ENCODE measurements around the gene HADHA. TPM values are rescaled to one million over a fixed set of nuclear protein-coding genes. Genes with fewer than 3 reads are reported as not detected.

HADHA gene
- total RNA-seq, 1 donor from 2014 or later = 139 TPM

- no peak for TF ChIP-seq EZH2 (IDR thresholded peaks at IDR 0.05; ENCODE audit: insufficient read depth, low read length)
- no peak for TF ChIP-seq CTCF (IDR thresholded peaks at IDR 0.05; ENCODE audit: insufficient read depth, low read depth, low read length)
- Mint-ChIP-seq H3K27ac (ENCODE audit: unreplicated experiment) (no peak overlapping the region), H3K27me3 (ENCODE audit: low read depth, unreplicated experiment) (peaks cover 47% of the 10 kb centered on the region), H3K9me3 (ENCODE audit: unreplicated experiment) (peaks cover 5% of the 10 kb centered on the region), H3K36me3 (ENCODE audit: low read depth, unreplicated experiment) (no peaks in the 10 kb centered on the region), H3K4me3 (ENCODE audit: unreplicated experiment) (peak overlapping the region; percentile 40), H3K4me1 (ENCODE audit: low read depth, unreplicated experiment) (peaks cover 4% of the 10 kb centered on the region)
- Histone ChIP-seq H2AFZ (ENCODE audit: low read depth, low read length) (no peak overlapping the region), H3K79me2 (ENCODE audit: insufficient read depth, low read length) (no peaks in the 10 kb centered on the region), H3K4me3 (ENCODE audit: insufficient read depth, low read depth, low read length) (no peak overlapping the region), H3K9me3 (ENCODE audit: insufficient read depth, low read depth, low read length) (no peaks in the 10 kb centered on the region), H3K9ac (ENCODE audit: low read length) (no peak overlapping the region), H3K27ac (ENCODE audit: low read depth, low read length) (no peak overlapping the region), H3K27me3 (ENCODE audit: insufficient read depth, low read length) (peaks cover 12% of the 10 kb centered on the region), H3K4me2 (ENCODE audit: low read length) (no peak overlapping the region), H4K20me1 (ENCODE audit: insufficient read depth, low read length) (no peaks in the 10 kb centered on the region), H3K36me3 (ENCODE audit: insufficient read depth, low read length) (no peaks in the 10 kb centered on the region), H3K4me1 (ENCODE audit: insufficient read depth, low read length) (peaks cover 4% of the 10 kb centered on the region)
- DNase-seq (ENCODE audit: low read depth) (no peak), FAIRE-seq (no peak)
Observed at GRCh38 chr2:26174691-26175465, 69.6 kb downstream of the HADHA start.

GRCh38 chr2:26173776-26174482 is 70.5 kb downstream of the HADHA start:
- H3K4me2 ChIP-seq (ENCODE audit: low read length) = no peak overlapping the region
- Mint-ChIP-seq H3K36me3 (ENCODE audit: low read depth, unreplicated experiment) (no peaks in the 10 kb centered on the region), H3K4me3 (ENCODE audit: unreplicated experiment) (peak overlapping the region; percentile 40), H3K27ac (ENCODE audit: unreplicated experiment) (no peak overlapping the region), H3K4me1 (ENCODE audit: low read depth, unreplicated experiment) (peaks cover 2% of the 10 kb centered on the region), H3K9me3 (ENCODE audit: unreplicated experiment) (peaks cover 5% of the 10 kb centered on the region), H3K27me3 (ENCODE audit: low read depth, unreplicated experiment) (peaks cover 52% of the 10 kb centered on the region)
- no peak overlapping the region for H3K4me3 ChIP-seq (ENCODE audit: insufficient read depth, low read depth, low read length)
- H4K20me1 ChIP-seq (ENCODE audit: insufficient read depth, low read length) = no peaks in the 10 kb centered on the region
- DNase-seq (ENCODE audit: low read depth) (no peak), FAIRE-seq (no peak)
- TF ChIP-seq EZH2 (IDR thresholded peaks at IDR 0.05; ENCODE audit: insufficient read depth, low read length) = peak; percentile 76
- no peak for TF ChIP-seq CTCF (IDR thresholded peaks at IDR 0.05; ENCODE audit: insufficient read depth, low read depth, low read length)
- H3K9ac ChIP-seq (ENCODE audit: low read length) = no peak overlapping the region
- H2AFZ ChIP-seq (ENCODE audit: low read depth, low read length) = no peak overlapping the region
- H3K27ac ChIP-seq (ENCODE audit: low read depth, low read length) = no peak overlapping the region
- H3K36me3 ChIP-seq (ENCODE audit: insufficient read depth, low read length) = no peaks in the 10 kb centered on the region
- peaks cover 12% of the 10 kb centered on the region for H3K27me3 ChIP-seq (ENCODE audit: insufficient read depth, low read length)
- no peaks in the 10 kb centered on the region for H3K79me2 ChIP-seq (ENCODE audit: insufficient read depth, low read length)
- no peaks in the 10 kb centered on the region for H3K4me1 ChIP-seq (ENCODE audit: insufficient read depth, low read length)
- H3K9me3 ChIP-seq (ENCODE audit: insufficient read depth, low read depth, low read length) = no peaks in the 10 kb centered on the region

All from astrocyte (in vitro differentiated cells and primary cell).